Hepatic stellate cell (primary cell): ENCODE data around the gene ZBTB9.

ENCODE experiments used
- DNase-seq: peaks from one replicate; pipeline ENCODE4 v3.0.0; 2011; ENCODE audit warnings: low spot score

The ZBTB9 gene

DNA sequence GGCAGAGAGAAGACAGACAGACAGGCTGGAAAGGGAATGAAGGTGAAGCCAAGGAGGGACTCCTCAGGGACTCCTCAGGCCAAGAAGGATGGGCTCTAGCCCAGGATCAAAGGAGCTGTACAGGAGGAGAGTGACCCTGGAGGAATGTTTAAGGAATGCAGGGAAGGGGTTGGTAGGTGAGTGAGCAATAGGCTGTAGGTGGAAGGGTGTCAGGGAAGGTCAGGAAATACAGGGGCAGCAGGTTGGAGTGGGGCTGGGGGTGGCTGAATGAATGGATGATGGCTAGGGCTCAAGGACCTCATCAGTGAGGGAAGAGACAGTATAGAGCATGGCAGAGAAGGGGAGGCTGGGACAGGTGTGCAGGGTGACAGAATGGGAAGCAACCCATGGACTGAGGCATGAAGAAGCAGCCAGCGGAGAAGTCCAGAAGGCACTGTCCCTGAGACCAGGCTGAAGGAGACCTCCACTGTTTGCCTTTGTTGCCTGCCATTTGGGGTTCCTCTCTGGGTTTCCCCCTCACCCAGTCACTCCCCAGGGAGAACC is 21.3 kb upstream of the ZBTB9 start:
- no peak for DNase-seq

DNA sequence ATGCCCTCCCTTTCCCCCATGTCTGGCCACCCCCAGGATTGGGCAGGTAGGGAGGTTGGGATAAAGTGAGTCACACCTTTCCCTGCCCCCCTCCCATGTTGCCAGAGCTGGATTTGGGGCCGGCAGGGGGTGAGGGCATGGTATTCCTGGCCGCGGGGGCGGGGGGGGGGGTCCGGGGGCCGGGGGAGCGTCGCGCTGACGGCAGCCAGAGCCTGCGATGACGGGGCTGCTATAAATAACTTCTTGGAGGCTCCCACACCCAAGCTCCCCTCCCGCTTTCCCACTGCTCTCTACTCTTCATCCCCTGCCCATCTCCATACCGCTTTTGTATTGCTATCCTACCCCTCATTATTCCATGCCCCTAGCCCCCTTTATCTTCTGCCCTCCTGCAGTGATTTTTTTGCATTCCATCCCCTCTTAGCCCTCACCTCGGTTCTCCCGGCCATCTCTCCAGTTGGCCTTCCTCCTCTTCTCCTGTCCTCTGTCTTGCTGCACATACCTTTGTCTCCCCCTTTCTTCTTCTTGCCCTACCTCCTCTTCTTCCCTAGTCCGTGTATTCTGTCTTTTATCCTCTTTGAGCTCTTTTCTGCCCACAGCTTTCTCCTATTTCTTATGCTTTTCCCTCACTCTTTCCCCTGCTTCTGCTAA is 20.7 kb upstream of the ZBTB9 start:
- peak; percentile 87 for DNase-seq

DNA sequence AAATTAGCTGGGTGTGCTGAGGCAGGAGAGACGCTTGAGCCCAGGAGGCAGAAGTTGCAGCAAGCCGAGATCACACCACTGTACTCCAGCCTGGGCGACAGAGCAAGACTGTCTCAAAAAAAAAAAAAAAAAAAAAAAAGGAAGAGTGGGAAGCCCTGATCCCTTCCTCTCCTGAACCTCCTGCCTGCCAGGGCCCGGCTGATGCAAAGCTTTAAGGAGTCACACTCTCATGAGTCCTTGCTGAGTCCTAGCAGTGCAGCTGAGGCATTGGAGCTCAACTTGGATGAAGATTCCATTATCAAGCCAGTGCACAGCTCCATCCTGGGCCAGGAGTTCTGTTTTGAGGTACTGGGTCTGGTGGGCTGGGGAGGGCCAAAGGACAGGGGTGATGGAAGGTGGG is 19.4 kb upstream of the ZBTB9 start:
- DNase-seq: no peak

DNA sequence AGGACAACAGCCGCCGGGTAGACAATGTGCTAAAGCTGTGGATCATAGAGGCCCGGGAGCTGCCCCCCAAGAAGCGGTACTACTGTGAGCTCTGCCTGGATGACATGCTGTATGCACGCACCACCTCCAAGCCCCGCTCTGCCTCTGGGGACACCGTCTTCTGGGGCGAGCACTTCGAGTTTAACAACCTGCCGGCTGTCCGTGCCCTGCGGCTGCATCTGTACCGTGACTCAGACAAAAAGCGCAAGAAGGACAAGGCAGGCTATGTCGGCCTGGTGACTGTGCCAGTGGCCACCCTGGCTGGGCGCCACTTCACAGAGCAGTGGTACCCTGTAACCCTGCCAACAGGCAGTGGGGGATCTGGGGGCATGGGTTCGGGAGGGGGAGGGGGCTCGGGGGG is 16.7 kb upstream of the ZBTB9 start:
- DNase-seq: no peak

DNA sequence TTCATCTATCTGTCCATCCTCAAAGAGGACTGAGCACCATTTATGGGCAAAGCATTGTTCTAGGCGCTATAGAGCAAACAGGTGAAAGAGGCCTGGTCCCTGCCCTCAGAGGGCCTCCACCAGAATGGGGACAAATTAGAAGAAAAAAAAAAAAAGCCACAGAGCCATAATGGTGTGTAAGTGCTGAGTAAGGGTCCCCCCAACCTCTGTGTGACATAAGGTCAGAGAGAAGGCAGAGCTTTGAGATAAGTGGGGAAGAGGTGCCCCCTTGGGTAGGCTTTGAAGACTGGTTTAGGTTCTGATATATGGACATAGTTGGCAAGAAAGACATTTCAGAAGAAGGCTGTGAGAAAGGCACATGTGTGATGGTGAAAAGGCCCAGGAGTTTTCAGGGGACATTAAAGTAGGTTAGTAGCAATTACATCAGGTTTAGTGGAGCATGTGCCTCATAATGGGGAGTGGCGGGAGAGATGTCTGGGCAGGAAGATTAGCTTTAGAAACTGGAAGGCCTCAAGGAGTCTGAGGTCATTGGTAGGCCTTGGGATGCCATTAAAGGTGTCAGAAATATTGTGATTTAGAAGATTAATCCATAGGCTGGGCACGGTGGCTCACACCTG is 15.3 kb upstream of the ZBTB9 start:
- no peak for DNase-seq

DNA sequence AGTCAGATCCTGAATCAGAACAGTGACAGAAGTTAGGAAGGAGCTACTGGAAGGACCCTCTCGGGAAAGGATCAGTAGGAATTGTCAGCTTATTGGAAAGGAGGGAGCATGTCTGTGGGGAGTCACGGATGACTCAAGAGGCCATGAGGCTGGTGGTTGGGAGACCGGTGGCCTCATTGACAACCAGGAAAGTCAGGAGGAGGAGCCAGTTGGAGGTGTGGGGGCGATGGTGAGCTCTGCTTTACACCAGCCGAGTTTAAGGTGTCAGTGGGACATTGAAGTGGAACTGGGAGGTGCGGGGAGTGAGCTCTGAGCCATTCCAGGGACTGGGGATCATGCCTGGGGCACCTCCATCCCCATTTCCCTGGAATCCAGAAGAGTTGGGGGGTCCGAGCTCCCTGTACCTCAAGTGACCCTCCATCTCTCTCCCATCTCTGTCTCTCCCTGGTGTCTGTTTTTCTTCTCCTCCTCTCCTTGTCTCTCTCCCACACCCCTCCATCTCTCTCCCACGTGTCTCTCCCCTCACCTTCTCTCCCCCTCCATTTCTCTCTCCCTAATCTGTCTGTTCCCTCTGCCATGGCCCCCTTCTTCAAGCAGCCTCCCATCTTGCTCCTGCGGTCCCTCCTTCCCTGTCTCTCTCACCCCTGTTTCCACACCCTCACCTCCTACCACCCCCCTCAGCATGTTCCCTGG is 14.3 kb upstream of the ZBTB9 start:
- DNase-seq: no peak

DNA sequence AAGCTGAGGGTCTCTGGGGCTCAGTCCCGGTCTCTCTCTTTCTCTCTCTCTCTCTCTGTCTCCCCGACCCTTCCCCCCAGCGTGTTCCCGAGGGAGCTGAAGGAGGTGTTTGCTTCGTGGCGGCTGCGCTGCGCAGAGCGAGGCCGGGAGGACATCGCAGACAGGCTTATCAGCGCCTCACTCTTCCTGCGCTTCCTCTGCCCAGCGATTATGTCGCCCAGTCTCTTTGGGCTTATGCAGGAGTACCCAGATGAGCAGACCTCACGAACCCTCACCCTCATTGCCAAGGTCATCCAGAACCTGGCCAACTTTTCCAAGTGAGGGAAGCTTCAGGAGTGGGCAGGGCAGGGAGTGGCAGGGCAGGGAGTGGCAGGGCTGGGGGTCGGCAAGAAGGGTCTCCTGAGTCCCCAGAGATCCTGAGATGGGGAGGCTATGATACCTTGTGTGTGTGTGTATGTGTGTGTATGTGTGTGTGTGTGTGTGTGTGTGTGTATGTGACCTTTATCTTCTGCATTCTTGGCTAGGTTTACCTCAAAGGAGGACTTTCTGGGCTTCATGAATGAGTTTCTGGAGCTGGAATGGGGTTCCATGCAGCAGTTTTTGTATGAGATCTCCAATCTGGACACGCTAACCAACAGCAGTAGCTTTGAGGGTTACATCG is 13.6 kb upstream of the ZBTB9 start:
- DNase-seq: no peak

DNA sequence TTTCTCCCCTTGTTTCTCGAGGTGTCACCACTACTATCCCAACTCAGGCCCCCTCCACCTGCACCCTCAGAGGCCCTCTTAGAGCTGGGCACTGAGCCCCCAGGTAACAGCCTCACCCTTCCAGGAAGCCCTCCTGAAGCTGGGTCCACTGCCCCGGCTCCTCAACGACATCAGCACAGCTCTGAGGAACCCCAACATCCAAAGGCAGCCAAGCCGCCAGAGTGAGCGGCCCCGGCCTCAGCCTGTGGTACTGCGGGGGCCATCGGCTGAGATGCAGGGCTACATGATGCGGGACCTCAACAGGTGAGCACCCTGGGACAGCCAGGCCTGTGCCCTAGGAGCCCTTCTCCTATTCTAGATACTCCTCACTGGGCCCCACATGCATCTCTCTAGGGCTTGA is 12.9 kb upstream of the ZBTB9 start:
- no peak for DNase-seq

DNA sequence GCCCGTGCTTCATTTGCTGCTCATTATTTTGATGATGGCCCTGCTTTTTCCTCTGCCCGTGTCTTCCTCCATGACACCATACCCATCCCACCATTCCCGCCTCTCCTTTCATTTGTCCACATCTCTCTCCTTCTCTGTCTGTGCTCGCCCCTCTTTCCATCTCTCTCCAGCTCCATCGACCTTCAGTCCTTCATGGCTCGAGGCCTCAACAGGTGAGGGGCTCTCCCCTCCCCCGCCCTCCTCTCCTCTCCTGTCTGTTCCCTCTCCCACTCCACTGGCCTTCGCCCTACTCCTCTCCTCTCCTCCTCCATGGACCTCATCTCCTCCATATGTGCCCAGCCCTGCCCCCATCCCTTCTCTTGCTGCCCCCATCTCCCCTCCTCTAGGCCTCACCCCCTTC is 12.1 kb upstream of the ZBTB9 start:
- no peak for DNase-seq

DNA sequence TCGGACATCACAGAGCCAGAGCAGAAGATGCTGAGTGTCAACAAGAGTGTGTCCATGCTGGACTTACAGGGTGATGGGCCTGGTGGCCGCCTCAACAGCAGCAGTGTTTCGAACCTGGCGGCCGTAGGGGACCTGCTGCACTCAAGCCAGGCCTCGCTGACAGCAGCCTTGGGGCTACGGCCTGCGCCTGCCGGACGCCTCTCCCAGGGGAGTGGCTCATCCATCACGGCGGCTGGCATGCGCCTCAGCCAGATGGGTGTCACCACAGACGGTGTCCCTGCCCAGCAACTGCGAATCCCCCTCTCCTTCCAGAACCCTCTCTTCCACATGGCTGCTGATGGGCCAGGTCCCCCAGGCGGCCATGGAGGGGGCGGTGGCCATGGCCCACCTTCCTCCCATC is 11.4 kb upstream of the ZBTB9 start:
- no peak for DNase-seq

DNA sequence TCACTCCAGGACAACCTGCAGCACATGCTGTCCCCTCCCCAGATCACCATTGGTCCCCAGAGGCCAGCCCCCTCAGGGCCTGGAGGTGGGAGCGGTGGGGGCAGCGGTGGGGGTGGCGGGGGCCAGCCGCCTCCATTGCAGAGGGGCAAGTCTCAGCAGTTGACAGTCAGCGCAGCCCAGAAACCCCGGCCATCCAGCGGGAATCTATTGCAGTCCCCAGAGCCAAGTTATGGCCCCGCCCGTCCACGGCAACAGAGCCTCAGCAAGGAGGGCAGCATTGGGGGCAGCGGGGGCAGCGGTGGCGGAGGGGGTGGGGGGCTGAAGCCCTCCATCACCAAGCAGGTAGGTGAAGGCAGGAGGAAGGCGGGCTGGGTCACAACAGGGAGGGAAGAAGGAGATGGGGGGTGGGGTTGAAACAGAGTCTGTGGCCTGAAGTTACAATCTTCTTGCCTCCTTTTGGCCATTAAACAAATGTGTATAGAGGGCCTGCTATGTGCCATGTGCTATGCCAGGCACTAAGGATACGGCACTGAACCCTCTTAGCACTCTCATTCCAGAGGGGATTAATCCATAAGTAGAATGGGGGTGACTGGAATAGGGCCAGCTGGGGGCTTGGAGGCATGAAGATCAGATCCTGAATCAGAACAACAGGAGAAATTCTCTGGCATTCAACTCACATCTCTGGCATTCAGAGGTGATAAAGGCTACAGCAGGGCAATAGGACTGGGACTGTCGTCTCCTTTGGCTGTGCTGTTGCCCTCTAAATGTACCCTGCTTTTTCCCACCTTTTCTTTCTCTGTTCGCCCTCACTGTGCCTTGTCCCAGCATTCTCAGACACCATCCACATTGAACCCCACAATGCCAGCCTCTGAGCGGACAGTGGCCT is 10.5 kb upstream of the ZBTB9 start:
- no peak for DNase-seq

DNA sequence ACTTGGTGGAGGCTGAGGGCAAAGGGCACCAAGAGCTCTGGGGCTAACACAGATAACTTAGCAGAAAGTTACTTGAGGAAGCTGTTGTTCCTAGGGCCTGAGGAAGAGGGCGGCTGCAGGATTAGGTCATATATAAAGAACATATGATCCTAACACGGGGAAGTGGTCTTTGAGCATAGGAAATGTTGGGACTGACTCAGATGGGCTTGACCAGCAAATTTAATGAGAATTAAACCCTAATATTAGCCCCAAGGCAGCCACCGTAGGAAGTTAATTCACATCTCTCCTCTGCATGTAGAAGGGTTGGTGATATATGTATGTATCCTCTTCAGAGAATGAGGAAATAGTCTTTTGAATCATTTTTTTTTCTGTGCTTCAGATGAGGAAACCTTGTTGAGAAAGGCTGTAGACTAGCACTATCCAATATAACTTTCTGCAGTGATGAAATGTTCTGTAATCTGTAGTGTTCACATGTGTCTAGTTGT is 9.2 kb upstream of the ZBTB9 start:
- DNase-seq: no peak

DNA sequence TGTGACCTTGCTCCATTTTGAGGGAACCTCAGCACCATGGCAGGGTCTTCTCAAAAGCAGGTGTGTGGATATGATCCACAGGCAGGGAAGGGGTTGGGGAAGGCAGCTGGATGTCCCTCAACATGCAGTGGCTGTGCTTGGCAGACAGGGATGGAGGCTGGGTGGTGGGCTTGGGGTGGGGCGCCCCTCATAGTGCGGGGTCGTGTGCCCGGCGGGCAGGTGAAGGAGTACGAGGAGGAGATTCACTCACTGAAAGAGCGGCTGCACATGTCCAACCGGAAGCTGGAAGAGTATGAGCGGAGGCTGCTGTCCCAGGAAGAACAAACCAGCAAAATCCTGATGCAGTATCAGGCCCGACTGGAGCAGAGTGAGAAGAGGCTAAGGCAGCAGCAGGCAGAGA is 8.0 kb upstream of the ZBTB9 start:
- DNase-seq: no peak

DNA sequence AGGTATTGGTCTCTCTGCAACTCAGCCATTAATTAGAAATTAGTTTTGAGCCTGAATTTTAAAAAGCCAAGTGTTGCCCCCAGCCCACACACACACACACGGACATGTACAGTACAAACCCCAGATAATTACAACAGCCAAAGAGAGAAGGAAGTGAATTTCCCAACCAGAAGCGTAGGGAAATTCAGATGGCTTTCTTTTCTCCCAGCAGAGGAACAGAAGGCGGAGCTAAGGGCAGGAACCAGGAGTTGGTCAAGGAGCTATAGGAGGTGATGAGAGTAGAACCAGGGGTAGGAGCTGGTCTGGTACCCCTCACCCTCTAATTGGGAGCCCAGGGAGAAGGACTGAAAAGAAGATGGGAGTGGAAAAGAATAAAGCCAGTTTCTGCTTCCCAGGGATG is 3.9 kb upstream of the ZBTB9 start:
- DNase-seq: peak; percentile 4

DNA sequence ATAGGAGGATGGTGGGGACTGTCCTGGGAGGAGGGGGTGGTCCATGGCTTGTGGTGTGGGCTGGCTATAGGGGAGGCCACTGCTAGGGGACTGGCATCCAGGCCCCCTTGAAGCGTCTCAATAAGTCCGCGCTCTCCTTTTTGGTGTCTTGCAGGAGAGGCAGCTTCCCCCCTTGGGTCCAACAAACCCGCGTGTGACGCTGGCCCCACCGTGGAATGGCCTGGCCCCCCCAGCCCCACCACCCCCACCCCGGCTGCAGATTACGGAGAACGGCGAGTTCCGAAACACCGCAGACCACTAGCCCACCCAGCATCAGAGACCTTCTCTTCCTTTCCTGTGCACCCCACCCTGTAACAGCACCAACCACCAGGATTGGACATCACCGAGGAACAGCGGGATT is 2.8 kb upstream of the ZBTB9 start:
- peak; percentile 6 for DNase-seq

DNA sequence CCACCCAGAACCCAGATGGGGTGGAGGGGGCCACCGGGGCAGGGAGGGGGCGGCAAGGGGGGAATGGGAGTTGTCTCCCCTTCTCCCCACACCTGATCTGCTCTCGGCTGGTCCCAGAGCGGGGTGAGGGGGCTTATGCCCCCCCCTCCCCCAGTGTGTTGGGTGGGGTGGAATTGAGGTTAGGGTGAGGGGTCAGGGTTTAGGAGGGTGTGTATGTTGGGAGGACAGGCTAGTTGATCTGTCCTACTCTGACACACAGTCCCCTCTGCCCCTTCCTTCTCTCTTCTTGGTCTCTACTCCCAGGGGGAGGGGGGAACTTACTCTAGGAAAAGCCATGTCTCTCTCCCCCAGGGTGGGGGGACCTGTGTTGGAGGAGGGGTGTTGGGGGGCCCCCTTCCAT is 1.9 kb upstream of the ZBTB9 start:
- peak; percentile 5 for DNase-seq

DNA sequence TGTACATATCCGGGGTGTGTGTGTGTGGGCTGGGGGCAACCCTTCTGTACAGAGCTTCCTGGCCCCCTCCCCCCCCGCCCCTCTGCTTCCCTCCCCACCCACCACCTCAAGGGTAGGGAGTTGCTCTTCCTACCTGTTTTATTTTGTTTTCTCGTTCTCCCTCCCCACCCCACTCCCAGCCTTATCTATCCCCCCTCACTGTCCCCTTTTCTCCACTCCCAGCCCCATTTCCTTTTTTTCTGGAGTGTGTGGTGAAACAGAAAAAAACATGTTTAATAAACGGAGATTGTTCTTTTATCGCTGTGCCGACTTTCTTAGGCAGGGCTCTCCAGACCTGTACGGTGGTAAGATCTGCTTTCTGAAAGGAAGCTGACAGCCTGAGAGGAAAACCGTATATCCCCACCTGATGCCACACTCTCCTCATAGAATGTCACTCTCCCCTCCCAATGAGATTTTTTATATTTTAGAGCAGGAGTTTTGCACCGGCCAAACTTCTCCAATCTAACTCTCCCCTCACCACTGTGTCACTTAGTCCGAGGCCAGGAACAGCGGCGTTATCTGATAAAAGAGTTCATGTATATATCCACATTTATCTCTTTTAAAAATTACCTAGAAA is 875 bp upstream of the ZBTB9 start:
- peak; percentile 55 for DNase-seq

DNA sequence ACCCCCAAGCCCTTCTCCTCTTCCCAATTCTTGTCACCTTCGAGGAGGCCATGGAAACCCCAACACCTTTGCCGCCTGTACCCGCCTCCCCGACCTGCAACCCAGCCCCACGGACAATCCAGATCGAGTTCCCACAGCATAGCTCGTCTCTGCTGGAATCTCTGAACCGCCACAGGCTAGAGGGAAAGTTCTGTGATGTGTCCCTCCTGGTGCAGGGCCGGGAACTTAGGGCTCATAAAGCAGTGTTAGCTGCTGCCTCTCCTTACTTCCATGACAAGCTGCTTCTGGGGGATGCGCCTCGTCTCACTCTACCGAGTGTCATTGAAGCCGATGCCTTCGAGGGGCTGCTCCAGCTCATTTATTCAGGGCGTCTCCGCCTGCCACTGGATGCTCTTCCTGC is 675 bp downstream of the ZBTB9 start:
- DNase-seq: peak; percentile 5

DNA sequence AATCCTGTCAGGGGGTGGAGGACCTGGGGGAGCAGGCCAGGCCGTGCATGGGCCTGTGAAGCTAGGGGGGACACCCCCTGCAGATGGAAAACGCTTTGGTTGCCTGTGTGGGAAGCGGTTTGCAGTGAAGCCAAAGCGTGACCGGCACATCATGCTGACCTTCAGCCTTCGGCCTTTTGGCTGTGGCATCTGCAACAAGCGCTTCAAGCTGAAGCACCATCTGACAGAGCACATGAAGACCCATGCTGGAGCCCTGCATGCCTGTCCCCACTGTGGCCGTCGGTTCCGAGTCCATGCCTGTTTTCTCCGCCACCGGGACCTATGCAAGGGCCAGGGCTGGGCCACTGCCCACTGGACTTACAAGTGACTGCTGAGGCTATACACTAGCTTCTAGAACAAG is 1.8 kb downstream of the ZBTB9 start:
- no peak for DNase-seq

DNA sequence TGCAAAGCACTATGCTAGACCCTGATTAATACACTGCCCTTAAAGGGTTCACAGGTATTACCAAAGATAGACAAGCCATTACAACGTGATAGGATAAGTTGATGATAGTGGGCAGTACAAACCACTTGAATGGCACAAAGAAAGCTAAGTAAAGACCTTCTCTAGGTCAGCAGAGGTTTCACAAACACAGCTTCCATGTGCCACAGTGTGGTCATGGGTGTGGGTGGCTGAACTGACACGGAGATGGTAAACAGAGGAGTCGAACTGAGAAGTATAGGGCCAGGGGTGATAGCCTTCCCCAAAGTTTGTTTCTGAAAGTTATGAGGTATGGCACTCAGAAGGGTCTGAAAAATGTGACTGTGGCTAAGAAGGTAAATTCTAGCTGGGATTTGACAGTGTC is 4.3 kb downstream of the ZBTB9 start:
- no peak for DNase-seq

DNA sequence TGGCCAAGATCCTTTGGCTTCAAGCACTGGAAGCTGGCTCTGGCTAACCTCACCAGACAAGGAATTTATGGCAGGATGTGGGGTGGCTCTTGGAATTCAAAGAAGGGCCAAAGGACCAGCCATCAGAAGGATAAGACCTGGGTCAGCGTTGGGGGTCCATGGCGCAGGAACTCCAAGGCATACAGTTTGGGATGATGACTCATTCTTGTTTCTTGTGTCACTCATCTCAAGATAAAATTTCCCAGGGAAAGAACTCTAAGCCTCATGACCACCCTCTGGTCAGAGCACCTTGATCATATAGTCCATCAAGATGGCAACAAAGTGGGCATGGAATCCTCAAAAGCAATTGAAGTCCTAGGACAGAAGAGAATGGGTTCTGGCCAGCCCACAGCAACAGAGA is 4.8 kb downstream of the ZBTB9 start:
- no peak for DNase-seq
